ENCODE measurements around the gene HES4.

Gene HES4

DNA sequence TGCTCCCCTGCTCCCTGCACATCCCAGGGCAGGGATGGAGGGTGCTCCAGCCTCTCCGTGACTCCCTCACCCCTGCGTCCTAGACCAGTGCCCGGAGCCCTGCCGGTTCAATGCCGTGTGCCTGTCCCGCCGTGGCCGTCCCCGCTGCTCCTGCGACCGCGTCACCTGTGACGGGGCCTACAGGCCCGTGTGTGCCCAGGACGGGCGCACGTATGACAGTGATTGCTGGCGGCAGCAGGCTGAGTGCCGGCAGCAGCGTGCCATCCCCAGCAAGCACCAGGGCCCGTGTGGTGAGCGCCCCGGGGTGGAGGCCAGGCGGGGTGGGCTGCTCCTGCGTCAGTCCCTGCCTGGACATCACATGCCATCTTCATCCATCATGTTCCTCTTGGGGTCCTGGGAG is 42.0 kb upstream of the HES4 start:
- no peaks in the 10 kb centered on the region; the same call in 1 of the 2 replicates for H3K4me1 ChIP-seq (ENCODE audit: control insufficient read depth, insufficient read depth, low read length)
- no peak overlapping the region for H3K9ac ChIP-seq (ENCODE audit: low read depth, low read length)
- peaks cover 31% of the 10 kb centered on the region for H3K27me3 ChIP-seq (ENCODE audit: control insufficient read depth, insufficient read depth, low read length)
- H3K36me3 ChIP-seq (ENCODE audit: control insufficient read depth, insufficient read depth, low read length): peaks cover 28% of the 10 kb centered on the region
- H3K9me3 ChIP-seq (ENCODE audit: control insufficient read depth, insufficient read depth, low read length): no peaks in the 10 kb centered on the region
- H3K4me3 ChIP-seq (ENCODE audit: low read depth, low read length): no peak overlapping the region
- no peak overlapping the region for H3K27ac ChIP-seq (ENCODE audit: low read depth, low read length)

DNA sequence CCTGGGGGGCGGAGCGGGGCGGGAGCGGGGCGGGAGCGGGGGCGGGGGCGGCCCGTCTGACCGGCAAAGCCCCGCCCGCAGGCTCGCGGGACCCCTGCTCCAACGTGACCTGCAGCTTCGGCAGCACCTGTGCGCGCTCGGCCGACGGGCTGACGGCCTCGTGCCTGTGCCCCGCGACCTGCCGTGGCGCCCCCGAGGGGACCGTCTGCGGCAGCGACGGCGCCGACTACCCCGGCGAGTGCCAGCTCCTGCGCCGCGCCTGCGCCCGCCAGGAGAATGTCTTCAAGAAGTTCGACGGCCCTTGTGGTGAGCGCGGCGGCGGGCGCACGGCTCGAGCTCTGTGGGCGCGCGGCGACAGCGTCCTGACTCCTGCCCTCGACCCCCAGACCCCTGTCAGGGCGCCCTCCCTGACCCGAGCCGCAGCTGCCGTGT is 41.2 kb upstream of the HES4 start:
- Histone ChIP-seq H3K36me3 (ENCODE audit: control insufficient read depth, insufficient read depth, low read length) (peaks cover 22% of the 10 kb centered on the region), H3K27ac (ENCODE audit: low read depth, low read length) (no peak overlapping the region), H3K4me3 (ENCODE audit: low read depth, low read length) (peak overlapping the region; percentile 53; the same call in 1 of the 2 replicates), H3K27me3 (ENCODE audit: control insufficient read depth, insufficient read depth, low read length) (peaks cover 33% of the 10 kb centered on the region), H3K9me3 (ENCODE audit: control insufficient read depth, insufficient read depth, low read length) (no peaks in the 10 kb centered on the region), H3K4me1 (ENCODE audit: control insufficient read depth, insufficient read depth, low read length) (no peaks in the 10 kb centered on the region; the same call in 1 of the 2 replicates), H3K9ac (ENCODE audit: low read depth, low read length) (no peak overlapping the region)

DNA sequence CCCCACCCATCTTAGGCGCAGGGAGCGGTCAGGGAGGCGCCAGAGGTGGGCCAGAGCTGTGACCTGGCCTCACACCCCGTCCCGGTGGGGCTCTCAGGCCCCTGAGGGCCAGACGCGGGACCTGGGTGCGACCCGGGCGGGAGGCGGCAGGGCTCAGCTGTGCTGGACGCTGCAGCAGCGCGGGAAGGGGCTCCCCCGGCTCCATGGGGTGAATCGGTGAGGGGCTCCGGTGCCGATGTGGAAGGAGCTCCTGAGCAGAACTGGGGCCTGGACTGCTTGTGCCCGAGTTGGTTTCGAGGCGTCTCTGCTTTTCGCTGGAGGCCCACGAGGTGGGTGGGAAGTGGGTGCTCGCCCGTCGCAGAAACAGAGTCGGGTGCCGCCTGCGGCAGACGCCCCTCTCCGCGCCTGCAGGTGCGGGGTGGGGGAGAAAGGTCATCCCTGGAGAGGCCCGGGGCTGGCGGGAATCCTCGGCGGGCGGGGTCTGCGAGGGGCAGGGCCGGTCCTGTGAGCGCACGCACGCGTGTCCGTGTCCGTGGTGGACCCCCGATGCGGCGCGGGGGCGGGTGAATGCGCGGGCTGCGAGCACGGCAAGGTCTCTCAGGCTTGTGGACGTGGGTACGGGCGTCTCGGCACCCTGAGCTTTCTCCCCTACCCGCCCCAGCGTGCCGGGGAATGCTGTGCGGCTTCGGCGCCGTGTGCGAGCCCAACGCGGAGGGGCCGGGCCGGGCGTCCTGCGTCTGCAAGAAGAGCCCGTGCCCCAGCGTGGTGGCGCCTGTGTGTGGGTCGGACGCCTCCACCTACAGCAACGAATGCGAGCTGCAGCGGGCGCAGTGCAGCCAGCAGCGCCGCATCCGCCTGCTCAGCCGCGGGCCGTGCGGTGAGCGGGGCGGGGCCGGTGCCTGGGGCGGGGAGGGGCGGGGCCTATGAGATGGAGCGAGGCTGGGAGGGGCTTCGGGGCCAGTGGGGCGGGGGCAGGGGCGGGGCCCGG is 40.4 kb upstream of the HES4 start:
- no peak overlapping the region for H3K9ac ChIP-seq (ENCODE audit: low read depth, low read length)
- no peaks in the 10 kb centered on the region; the same call in 1 of the 2 replicates for H3K4me1 ChIP-seq (ENCODE audit: control insufficient read depth, insufficient read depth, low read length)
- H3K27me3 ChIP-seq (ENCODE audit: control insufficient read depth, insufficient read depth, low read length): peaks cover 41% of the 10 kb centered on the region
- H3K4me3 ChIP-seq (ENCODE audit: low read depth, low read length): peak overlapping the region; percentile 48; the same call in 1 of the 2 replicates
- H3K9me3 ChIP-seq (ENCODE audit: control insufficient read depth, insufficient read depth, low read length): no peaks in the 10 kb centered on the region
- H3K36me3 ChIP-seq (ENCODE audit: control insufficient read depth, insufficient read depth, low read length): peaks cover 16% of the 10 kb centered on the region
- no peak overlapping the region for H3K27ac ChIP-seq (ENCODE audit: low read depth, low read length)

DNA sequence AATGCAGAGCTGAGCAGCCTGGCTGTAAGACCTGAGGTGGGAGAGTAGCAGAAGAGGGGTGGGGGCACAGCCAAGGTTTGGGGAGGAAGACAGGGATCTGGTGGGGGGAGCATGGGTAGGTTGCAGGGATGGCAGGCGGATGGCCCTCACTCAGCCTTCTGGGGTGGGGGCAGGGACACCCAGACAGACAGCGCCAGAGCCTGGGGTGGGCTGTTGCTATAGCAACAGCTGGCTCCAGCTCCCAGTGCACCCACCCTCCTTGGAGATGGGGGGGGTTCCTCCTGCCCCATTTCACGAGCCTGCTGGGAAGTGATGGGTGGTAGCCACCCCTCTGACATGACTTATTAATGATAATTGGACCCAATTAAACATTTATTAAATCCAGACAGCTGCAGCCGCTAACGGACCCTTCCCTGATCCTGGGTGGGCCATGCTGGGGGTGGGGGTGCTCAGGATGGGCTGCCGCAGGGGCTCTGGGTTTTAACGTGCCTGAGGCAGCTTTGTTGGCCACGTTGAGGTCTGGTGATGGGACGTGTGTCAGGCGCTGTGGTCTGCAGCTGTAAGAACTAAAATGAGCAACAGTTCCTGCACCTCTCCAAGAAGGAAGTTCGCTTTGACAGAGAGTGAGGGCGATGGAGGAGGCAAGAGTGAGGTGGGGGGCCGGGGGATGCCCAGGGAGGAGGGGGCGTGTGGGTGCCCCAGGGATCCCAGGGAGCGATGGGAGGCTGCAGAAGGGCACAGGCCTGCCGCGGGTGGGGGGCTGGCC is 39.4 kb upstream of the HES4 start:
- Histone ChIP-seq H3K4me3 (ENCODE audit: low read depth, low read length) (no peak overlapping the region), H3K9me3 (ENCODE audit: control insufficient read depth, insufficient read depth, low read length) (no peaks in the 10 kb centered on the region), H3K4me1 (ENCODE audit: control insufficient read depth, insufficient read depth, low read length) (no peaks in the 10 kb centered on the region; the same call in 1 of the 2 replicates), H3K36me3 (ENCODE audit: control insufficient read depth, insufficient read depth, low read length) (peaks cover 8% of the 10 kb centered on the region), H3K27ac (ENCODE audit: low read depth, low read length) (no peak overlapping the region), H3K9ac (ENCODE audit: low read depth, low read length) (no peak overlapping the region), H3K27me3 (ENCODE audit: control insufficient read depth, insufficient read depth, low read length) (peaks cover 48% of the 10 kb centered on the region)

DNA sequence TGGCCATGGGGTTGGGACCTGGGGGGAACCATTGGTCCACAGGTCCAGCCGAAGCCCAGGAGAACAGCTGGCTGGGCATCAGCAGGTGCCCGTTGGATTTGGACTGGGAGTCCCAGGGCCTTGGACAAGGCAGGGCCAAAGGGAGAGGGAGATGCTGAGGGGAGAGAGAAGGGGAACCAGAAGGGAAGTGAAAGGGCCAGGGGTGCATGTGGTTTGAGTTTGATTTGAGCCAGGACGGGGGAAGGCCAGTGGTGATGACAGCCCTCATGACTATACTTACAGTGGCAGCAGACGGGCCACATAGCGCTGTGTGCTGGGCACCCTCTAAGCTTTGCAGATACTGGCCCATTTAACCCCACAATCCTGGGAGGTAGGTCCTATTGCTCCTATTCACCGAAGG is 38.8 kb upstream of the HES4 start:
- Histone ChIP-seq H3K4me3 (ENCODE audit: low read depth, low read length) (no peak overlapping the region), H3K4me1 (ENCODE audit: control insufficient read depth, insufficient read depth, low read length) (no peaks in the 10 kb centered on the region; the same call in 1 of the 2 replicates), H3K36me3 (ENCODE audit: control insufficient read depth, insufficient read depth, low read length) (peaks cover 5% of the 10 kb centered on the region), H3K27me3 (ENCODE audit: control insufficient read depth, insufficient read depth, low read length) (peaks cover 54% of the 10 kb centered on the region), H3K9ac (ENCODE audit: low read depth, low read length) (no peak overlapping the region), H3K27ac (ENCODE audit: low read depth, low read length) (no peak overlapping the region), H3K9me3 (ENCODE audit: control insufficient read depth, insufficient read depth, low read length) (no peaks in the 10 kb centered on the region)

DNA sequence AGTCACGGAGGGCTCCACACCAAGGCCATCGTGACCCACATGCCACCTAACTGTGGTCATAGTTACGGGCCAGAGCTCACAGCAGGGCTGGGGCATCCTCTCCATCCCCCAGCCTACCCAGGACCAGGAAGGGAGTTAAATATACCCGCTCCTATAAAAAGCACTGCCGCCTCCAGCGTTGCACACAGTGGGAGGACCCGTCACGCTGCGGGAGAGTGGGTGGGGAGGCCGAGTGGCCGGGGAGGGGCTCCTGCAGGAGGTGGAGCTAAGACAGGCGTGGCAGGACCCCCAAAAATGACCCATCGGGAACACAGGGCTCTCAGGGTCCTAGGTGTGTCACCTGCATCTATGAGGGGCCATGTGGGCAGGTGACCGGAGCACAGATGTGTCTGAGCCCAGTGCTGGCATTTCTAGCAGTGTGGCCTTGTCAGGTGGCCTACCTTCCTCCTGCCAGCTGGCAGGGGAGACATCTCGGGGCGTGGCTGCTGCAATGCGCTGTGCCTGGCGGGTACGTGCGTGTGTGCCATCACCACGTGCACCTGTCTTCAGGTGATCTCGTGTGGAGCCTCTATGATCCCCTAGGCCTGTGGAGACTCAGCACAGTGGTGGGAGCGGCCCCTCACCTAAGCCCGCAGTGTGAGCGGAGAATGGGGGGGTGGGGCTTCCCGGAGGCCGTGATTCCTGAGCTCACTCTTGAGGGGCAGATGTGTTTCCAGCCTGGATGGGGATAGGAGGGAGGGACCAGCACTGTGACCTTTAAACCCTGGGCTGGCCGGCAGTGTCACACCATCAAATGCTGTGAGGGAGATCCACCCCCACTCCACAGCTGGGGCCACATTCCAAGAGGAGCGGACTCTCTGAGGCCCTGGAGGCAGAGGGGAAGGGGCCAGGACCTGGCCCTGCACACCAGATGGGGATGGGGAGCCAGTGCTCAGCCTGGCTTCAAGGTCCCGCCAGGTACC is 37.8 kb upstream of the HES4 start:
- Histone ChIP-seq H3K9me3 (ENCODE audit: control insufficient read depth, insufficient read depth, low read length) (no peaks in the 10 kb centered on the region), H3K4me1 (ENCODE audit: control insufficient read depth, insufficient read depth, low read length) (peaks cover 1% of the 10 kb centered on the region; the same call in 1 of the 2 replicates), H3K27me3 (ENCODE audit: control insufficient read depth, insufficient read depth, low read length) (peaks cover 54% of the 10 kb centered on the region), H3K36me3 (ENCODE audit: control insufficient read depth, insufficient read depth, low read length) (peaks cover 2% of the 10 kb centered on the region; the same call in 1 of the 2 replicates), H3K4me3 (ENCODE audit: low read depth, low read length) (no peak overlapping the region), H3K27ac (ENCODE audit: low read depth, low read length) (no peak overlapping the region), H3K9ac (ENCODE audit: low read depth, low read length) (no peak overlapping the region)

DNA sequence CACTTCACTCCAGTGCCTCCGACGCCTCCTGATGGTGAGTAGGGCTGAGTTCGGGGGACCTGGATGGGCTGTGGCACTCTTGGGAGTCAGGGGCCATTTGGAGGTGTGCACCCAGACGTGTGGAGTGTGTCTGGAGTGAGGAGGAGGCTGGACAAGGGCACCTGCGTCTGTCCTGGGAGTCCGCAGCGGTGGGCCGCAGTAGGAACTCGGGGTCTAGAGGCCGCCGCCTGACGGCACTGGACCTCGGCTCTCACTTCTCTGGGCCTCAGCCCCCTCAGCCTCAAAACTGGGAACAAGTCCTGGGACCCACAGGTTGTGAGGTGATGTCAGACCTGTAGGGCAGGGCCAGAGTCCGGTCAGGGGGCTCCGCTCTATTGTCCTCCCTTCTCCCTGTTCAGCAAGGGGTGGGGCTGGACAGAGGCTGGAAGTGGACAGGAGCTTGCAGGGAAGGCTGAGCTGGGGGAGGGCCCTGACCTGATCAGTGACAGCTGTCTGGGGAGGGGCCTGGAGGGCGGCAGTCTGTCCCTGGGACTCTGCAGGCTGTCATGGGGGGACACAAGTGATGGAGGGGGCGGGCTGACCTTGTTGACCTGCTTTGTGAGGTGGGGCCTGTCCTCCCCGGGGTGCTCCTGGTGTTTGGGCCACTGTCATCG is 35.5 kb upstream of the HES4 start:
- Histone ChIP-seq H3K4me3 (ENCODE audit: low read depth, low read length) (no peak overlapping the region), H3K9me3 (ENCODE audit: control insufficient read depth, insufficient read depth, low read length) (no peaks in the 10 kb centered on the region), H3K27me3 (ENCODE audit: control insufficient read depth, insufficient read depth, low read length) (peaks cover 59% of the 10 kb centered on the region), H3K4me1 (ENCODE audit: control insufficient read depth, insufficient read depth, low read length) (peaks cover 8% of the 10 kb centered on the region), H3K36me3 (ENCODE audit: control insufficient read depth, insufficient read depth, low read length) (0 out of 2 replicates have a peak, but pooled peaks cover 2% of the 10 kb centered on the region), H3K27ac (ENCODE audit: low read depth, low read length) (no peak overlapping the region), H3K9ac (ENCODE audit: low read depth, low read length) (no peak overlapping the region)

DNA sequence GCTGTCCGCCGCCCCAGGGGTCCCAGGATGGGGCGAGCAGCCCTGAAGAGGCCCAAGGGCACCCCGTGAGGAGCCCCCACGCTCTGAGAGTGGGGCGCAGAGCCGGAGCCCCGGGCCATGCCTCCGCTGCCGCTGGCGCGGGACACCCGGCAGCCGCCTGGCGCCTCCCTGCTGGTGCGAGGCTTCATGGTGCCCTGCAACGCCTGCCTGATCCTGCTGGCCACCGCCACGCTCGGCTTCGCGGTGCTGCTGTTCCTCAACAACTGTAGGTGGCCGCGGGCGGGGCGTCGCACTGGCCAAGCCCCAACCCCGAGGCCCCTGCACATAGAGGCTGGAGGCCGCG is 34.5 kb upstream of the HES4 start:
- Histone ChIP-seq H3K27me3 (ENCODE audit: control insufficient read depth, insufficient read depth, low read length) (peaks cover 49% of the 10 kb centered on the region), H3K9ac (ENCODE audit: low read depth, low read length) (no peak overlapping the region), H3K27ac (ENCODE audit: low read depth, low read length) (no peak overlapping the region), H3K4me3 (ENCODE audit: low read depth, low read length) (peak overlapping the region; percentile 58), H3K9me3 (ENCODE audit: control insufficient read depth, insufficient read depth, low read length) (no peaks in the 10 kb centered on the region), H3K4me1 (ENCODE audit: control insufficient read depth, insufficient read depth, low read length) (peaks cover 8% of the 10 kb centered on the region), H3K36me3 (ENCODE audit: control insufficient read depth, insufficient read depth, low read length) (0 out of 2 replicates have a peak, but pooled peaks cover 2% of the 10 kb centered on the region)

DNA sequence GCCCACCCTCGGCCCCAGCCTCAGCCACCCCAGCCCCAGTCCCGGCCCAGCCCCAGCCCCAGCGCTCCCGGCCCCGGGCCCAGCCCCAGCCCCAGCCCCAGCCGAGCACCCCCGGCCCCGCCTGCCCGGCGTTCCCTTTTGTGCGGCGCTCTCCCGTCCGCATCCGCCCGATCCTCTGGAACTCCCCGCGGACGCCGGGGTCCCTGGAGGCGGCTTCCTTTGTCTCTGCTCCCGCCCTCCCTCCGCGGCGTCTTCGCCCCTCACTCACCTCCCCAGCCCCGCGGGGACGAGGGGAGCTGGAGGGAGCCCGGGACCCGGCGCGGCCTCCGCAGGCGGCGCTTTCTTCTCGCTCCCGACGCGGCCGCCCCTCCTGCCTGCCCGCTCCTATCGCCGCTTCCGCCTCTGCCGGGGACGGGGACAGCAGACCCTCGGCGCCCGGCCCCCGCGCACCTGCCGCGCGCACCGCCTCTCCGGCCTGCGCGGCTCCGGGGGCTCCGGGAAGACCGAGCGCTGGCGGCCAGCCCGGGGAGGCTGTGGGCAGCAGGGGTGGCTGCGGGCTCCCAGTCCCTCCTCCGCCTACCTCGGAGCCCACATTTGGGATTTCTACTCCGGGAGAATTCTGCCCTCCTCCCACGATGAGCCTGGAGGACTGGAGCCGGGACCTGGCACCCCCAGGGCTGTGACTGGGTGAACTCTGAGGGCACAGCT is 34.0 kb upstream of the HES4 start:
- peak overlapping the region; percentile 24; the same call in 1 of the 2 replicates for H3K9ac ChIP-seq (ENCODE audit: low read depth, low read length)
- H3K4me3 ChIP-seq (ENCODE audit: low read depth, low read length): peak overlapping the region; percentile 58
- no peaks in the 10 kb centered on the region for H3K9me3 ChIP-seq (ENCODE audit: control insufficient read depth, insufficient read depth, low read length)
- no peak overlapping the region for H3K27ac ChIP-seq (ENCODE audit: low read depth, low read length)
- 0 out of 2 replicates have a peak, but pooled peaks cover 2% of the 10 kb centered on the region for H3K36me3 ChIP-seq (ENCODE audit: control insufficient read depth, insufficient read depth, low read length)
- H3K27me3 ChIP-seq (ENCODE audit: control insufficient read depth, insufficient read depth, low read length): peaks cover 44% of the 10 kb centered on the region
- peaks cover 8% of the 10 kb centered on the region for H3K4me1 ChIP-seq (ENCODE audit: control insufficient read depth, insufficient read depth, low read length)

Measured in HUES48 (cell line).